ENCODE results near the gene APBA2.
A peak's percentile ranks its signal among the peaks of the same experiment; 100 is the strongest.
"Not testable (repeated sequence)": the region's sequence is repeated elsewhere in the genome, so short reads cannot be mapped to it uniquely, and the experiment has no call there.

APBA2 gene

GRCh38 chr15:29167122-29167521 lies 281.3 kb downstream of the APBA2 start:
- TF ChIP-seq FEZF1 (tag by site-specific recombination; IDR thresholded peaks at IDR 0.05): peak; percentile 56; the same call in 1 of the 2 replicates
- TF ChIP-seq, protein P1, sequence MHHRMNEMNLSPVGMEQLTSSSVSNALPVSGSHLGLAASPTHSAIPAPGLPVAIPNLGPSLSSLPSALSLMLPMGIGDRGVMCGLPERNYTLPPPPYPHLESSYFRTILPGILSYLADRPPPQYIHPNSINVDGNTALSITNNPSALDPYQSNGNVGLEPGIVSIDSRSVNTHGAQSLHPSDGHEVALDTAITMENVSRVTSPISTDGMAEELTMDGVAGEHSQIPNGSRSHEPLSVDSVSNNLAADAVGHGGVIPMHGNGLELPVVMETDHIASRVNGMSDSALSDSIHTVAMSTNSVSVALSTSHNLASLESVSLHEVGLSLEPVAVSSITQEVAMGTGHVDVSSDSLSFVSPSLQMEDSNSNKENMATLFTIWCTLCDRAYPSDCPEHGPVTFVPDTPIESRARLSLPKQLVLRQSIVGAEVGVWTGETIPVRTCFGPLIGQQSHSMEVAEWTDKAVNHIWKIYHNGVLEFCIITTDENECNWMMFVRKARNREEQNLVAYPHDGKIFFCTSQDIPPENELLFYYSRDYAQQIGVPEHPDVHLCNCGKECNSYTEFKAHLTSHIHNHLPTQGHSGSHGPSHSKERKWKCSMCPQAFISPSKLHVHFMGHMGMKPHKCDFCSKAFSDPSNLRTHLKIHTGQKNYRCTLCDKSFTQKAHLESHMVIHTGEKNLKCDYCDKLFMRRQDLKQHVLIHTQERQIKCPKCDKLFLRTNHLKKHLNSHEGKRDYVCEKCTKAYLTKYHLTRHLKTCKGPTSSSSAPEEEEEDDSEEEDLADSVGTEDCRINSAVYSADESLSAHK (tag by site-specific recombination; IDR thresholded peaks at IDR 0.05): peak; percentile 75
- H3K36me3 ChIP-seq (ENCODE audit: control insufficient read depth in 2 of 2, insufficient read depth in 1 of 2, low read length in 2 of 2); POLR2A ChIA-PET; H3K4me3 ChIP-seq (ENCODE audit: low read depth, low read length); CTCF ChIA-PET; H3K9me3 ChIP-seq (ENCODE audit: control insufficient read depth, insufficient read depth, low read depth, low read length); H3K27ac ChIP-seq (ENCODE audit: extremely low read depth, low read depth, low read length); H3K4me1 ChIP-seq (ENCODE audit: control insufficient read depth, insufficient read depth, low read length): not testable (repeated sequence)
